ENCODE measurements around the gene FBXO42.

GRCh38 chr1:16226129-16226489, 126.2 kb downstream of the FBXO42 start:
- TF ChIP-seq, protein P1, sequence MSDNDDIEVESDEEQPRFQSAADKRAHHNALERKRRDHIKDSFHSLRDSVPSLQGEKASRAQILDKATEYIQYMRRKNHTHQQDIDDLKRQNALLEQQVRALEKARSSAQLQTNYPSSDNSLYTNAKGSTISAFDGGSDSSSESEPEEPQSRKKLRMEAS (IDR thresholded peaks at IDR 0.05), result no peak
- no peak for TF ChIP-seq RAD21 (IDR thresholded peaks at IDR 0.05; ENCODE audit: low read depth)

Data from Ishikawa (cell line).